Body of pancreas (tissue), 4 donors: ENCODE results near the gene LIPT1. TPM values are rescaled to one million over a fixed set of nuclear protein-coding genes. Genes with fewer than 3 reads are reported as not detected.
A peak's percentile ranks its signal among the peaks of the same experiment; 100 is the strongest.

Experiments used
- ATAC-seq: fragments of 150-250 bp; one replicate; pipeline ENCODE4 v1.9.1; 2016
- DNase-seq, 4 donors: peaks; one replicate each; pipeline ENCODE4 v3.0.0-alpha.2; 2019
- H3K27ac ChIP-seq, 4 donors: fragments of 200-600 bp; sonication (generic); 1 replicate in 3 of 4; 2 replicates in 1 of 4; pipeline versions ENCODE4 v1.5.1 to v1.6.1; 2016 to 2019; ENCODE audit warnings: mild to moderate bottlenecking in 1 of 4, mixed read lengths in 1 of 4, moderate library complexity in 1 of 4
- H3K27me3 ChIP-seq, 2 donors: fragments of 200-600 bp; sonication (generic); one replicate each; pipeline ENCODE4 v1.6.0; 2016; ENCODE audit warnings: mild to moderate bottlenecking in 1 of 2
- H3K36me3 ChIP-seq, 2 donors: fragments of 200-600 bp; sonication (generic); replicated peaks in 1 of 2; 2 replicates each; pipeline ENCODE4 v1.5.1; 2016; ENCODE audit warnings: low read depth in 2 of 2; ENCODE audit not compliant: insufficient read depth in 1 of 2
- H3K4me1 ChIP-seq: fragments of 200-600 bp; sonication (generic); one replicate; pipeline ENCODE4 v1.6.0; 2016
- H3K4me3 ChIP-seq, 2 donors: fragments of 200-600 bp; sonication (generic); 1 replicate in 1 of 2; 2 replicates in 1 of 2; pipeline ENCODE4 v1.5.1; 2016 to 2019
- H3K9me3 ChIP-seq, 3 donors: fragments of 200-600 bp; sonication (generic); 1 replicate in 2 of 3; 2 replicates in 1 of 3; pipeline ENCODE4 v1.5.1; 2016
- CTCF ChIP-seq, 7 experiments: fragments of 450-650 bp in 4 of 7; fragments of 200-600 bp in 3 of 7; sonication (generic) in 3 of 7; IDR thresholded peaks; one replicate each; pipeline ENCODE4 v1.5.1; 2016 to 2019; ENCODE audit warnings: antibody characterized with exemption in 7 of 7
- POLR2A ChIP-seq, 3 donors: fragments of 450-650 bp; IDR thresholded peaks; one replicate each; pipeline ENCODE4 v1.6.1; 2016; ENCODE audit warnings: antibody characterized with exemption in 3 of 3, mild to moderate bottlenecking in 2 of 3
- WGBS, 2 donors: methylation state at CpG; one replicate each; pipeline ENCODE4 v1.1.5; 2017; 5-methylcytosine and 5-hydroxymethylcytosine counted together
- intact Hi-C: fragments of 100-400 bp; cut with DNase I; formaldehyde crosslinking; loops from one replicate; pipeline ENCODE4 v1.15.1; 2023
- total RNA-seq, 2 donors: library from RNA; depleted of rRNA; stranded (reverse); fragments of >200 nt; gene quantifications; one replicate each; pipeline ENCODE4 v1.1.0, GENCODE V29; 2016

The LIPT1 gene
- total RNA-seq, 2 donors from 2014 or later = 2.1 to 12.9 TPM

- ATAC-seq (peak; percentile 45), DNase-seq (no peak)
- Histone ChIP-seq H3K27ac (peak overlapping the region; percentile 88 to 97 (median 96)), H3K36me3 (no peaks in the 10 kb centered on the region), H3K4me1 (peaks cover 15% of the 10 kb centered on the region), H3K9me3 (no peaks in the 10 kb centered on the region), H3K4me3 (peak overlapping the region; percentile 64 to 94), H3K27me3 (no peaks in the 10 kb centered on the region)
- intact Hi-C loops = no loop called here
- 1% methylated on average over 16 to 21 of the region's 21 CpGs for WGBS, 2 donors
- TF ChIP-seq POLR2A (IDR thresholded peaks at IDR 0.05) = peak in 1 of 3 donors; percentile 85
- TF ChIP-seq CTCF (IDR thresholded peaks at IDR 0.05) = no peak
These were observed 14.0 kb upstream of the LIPT1 start for GRCh38 chr2:99140860-99141109.

- H3K36me3 ChIP-seq = no peaks in the 10 kb centered on the region
- H3K9me3 ChIP-seq = no peaks in the 10 kb centered on the region
- H3K4me3 ChIP-seq = peak within 1 kb of the TSS; percentile 64 to 94
- TF ChIP-seq POLR2A (IDR thresholded peaks at IDR 0.05) (peak; percentile 68 to 92 (median 72)), CTCF (IDR thresholded peaks at IDR 0.05) (no peak)
- ATAC-seq = peak; percentile 91
- no peaks in the 10 kb centered on the region for H3K27me3 ChIP-seq
- H3K4me1 ChIP-seq = peaks cover 15% of the 10 kb centered on the region
- DNase-seq = peak; percentile 95 to 97 (median 96)
- intact Hi-C loops = no loop called here
- WGBS, 2 donors = 1% methylated on average over 27 to 84 of the region's 84 CpGs
- peak within 1 kb of the TSS; percentile 88 to 97 (median 96) for H3K27ac ChIP-seq
These were observed 13.4 kb upstream of the LIPT1 start, which contains the start of gene C2orf15 for GRCh38 chr2:99141110-99142108. C2orf15 (plus strand) TSS chr2:99141707; CDS start chr2:99150559, 8,852 bp downstream.

- Histone ChIP-seq H3K36me3 (no peaks in the 10 kb centered on the region), H3K27ac (no peak overlapping the region), H3K9me3 (no peaks in the 10 kb centered on the region), H3K4me1 (peaks cover 18% of the 10 kb centered on the region), H3K27me3 (no peaks in the 10 kb centered on the region), H3K4me3 (no peak overlapping the region)
- ATAC-seq (no peak), DNase-seq (no peak)
- no peak for TF ChIP-seq POLR2A (IDR thresholded peaks at IDR 0.05)
- TF ChIP-seq CTCF (IDR thresholded peaks at IDR 0.05) = no peak
- WGBS, 2 donors = 76 to 88% methylated on average over 1 of the region's 1 CpG
- intact Hi-C loops = no loop called here
These were observed 4.1 kb upstream of the LIPT1 start for GRCh38 chr2:99150706-99151105.

- DNase-seq (no peak), ATAC-seq (no peak)
- intact Hi-C loops = no loop called here
- WGBS, 2 donors = 89 to 90% methylated on average over 7 of the region's 7 CpGs
- H3K4me3 ChIP-seq = no peak overlapping the region
- H3K27ac ChIP-seq = no peak overlapping the region
- no peaks in the 10 kb centered on the region for H3K9me3 ChIP-seq
- no peaks in the 10 kb centered on the region for H3K27me3 ChIP-seq
- H3K36me3 ChIP-seq = no peaks in the 10 kb centered on the region
- TF ChIP-seq POLR2A (IDR thresholded peaks at IDR 0.05) (no peak), CTCF (IDR thresholded peaks at IDR 0.05) (no peak)
- H3K4me1 ChIP-seq = peaks cover 24% of the 10 kb centered on the region
These were observed 2.4 kb upstream of the LIPT1 start for GRCh38 chr2:99152199-99152895.
